ENCODE results near the gene KCTD2. TPM values are rescaled to one million over a fixed set of nuclear protein-coding genes. Genes with fewer than 3 reads are reported as not detected.

KCTD2 gene
- total RNA-seq, 2 donors from 2014 or later = 27.7 to 32.8 TPM

DNA sequence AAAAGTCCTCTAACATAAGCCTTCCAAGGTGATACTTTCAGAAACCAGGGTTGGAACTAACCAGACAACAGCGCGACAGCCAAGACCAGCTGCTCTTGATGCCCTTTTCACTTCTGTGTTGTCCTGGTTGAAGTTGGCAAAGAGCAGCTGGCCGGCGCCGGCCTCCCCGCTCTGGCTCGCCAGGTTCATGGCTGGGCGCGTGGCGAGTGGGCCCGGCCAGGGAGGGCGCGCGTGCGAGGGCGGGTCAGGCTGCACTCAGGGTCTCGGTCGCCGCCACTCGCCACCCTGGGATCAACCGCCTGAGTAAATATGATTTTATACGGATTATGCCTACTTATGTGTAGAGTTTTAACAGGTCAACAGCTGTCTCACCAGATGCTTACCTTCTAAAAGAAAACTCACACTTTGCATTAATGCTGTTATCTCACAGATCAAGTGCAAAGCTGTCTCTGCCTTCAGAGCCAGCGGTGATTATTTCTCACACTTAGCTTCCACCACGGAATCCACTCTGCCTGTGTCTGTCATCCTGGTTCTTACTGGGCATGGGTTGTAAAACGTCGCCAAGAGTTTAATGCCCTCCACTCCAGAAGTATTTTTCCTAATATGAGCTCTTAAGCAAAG, 13.5 kb downstream of the KCTD2 start:
- Mint-ChIP-seq H3K9me3 (no peaks in the 10 kb centered on the region), H3K36me3 (ENCODE audit: low read depth) (peaks cover 70% of the 10 kb centered on the region)

DNA sequence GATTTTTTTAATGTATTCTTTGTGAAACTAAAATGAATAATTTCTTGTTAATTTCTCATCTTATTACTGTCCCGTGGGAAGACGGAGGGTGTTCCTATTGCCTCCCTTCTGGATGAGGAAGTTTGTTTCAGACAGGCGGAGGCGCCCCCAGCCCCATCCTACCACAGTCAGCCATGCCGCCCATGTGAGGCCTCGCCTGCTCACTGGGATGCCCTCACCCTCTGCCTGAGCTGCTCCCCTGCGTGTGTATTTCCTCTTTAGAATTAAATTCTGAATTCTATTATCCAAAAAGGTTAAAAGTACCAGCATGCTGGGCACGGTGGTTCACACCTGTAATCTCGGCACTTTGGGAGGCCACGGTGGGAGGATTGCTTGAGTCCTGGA, 14.0 kb downstream of the KCTD2 start:
- peaks cover 69% of the 10 kb centered on the region for H3K36me3 Mint-ChIP-seq (ENCODE audit: low read depth)
- TF ChIP-seq, protein P1, sequence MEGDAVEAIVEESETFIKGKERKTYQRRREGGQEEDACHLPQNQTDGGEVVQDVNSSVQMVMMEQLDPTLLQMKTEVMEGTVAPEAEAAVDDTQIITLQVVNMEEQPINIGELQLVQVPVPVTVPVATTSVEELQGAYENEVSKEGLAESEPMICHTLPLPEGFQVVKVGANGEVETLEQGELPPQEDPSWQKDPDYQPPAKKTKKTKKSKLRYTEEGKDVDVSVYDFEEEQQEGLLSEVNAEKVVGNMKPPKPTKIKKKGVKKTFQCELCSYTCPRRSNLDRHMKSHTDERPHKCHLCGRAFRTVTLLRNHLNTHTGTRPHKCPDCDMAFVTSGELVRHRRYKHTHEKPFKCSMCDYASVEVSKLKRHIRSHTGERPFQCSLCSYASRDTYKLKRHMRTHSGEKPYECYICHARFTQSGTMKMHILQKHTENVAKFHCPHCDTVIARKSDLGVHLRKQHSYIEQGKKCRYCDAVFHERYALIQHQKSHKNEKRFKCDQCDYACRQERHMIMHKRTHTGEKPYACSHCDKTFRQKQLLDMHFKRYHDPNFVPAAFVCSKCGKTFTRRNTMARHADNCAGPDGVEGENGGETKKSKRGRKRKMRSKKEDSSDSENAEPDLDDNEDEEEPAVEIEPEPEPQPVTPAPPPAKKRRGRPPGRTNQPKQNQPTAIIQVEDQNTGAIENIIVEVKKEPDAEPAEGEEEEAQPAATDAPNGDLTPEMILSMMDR (conservative IDR thresholded peaks at IDR 0.05) = no peak
- no peak overlapping the region for H3K4me3 ChIP-seq (ENCODE audit: low read length)
- peaks cover 8% of the 10 kb centered on the region for H3K4me1 ChIP-seq (ENCODE audit: control insufficient read depth, insufficient read depth, low read length)
- no peak overlapping the region for H3K9ac ChIP-seq (ENCODE audit: extremely low read depth, low read length, poor library complexity, severe bottlenecking)
- no peak for DNase-seq
- H3K4me1 Mint-ChIP-seq = peaks cover 13% of the 10 kb centered on the region
- 90 to 95% methylated on average over 10 of the region's 10 CpGs for WGBS, 2 experiments (ENCODE audit: insufficient coverage in 1 of 2, insufficient read length in 1 of 2)
- no peaks in the 10 kb centered on the region for H3K27me3 Mint-ChIP-seq (ENCODE audit: insufficient read depth)
- H3K27ac Mint-ChIP-seq = no peak overlapping the region
- H3K36me3 ChIP-seq (ENCODE audit: control insufficient read depth, insufficient read depth, low read length) = peaks cover 73% of the 10 kb centered on the region
- no peaks in the 10 kb centered on the region for H3K9me3 Mint-ChIP-seq
- no peaks in the 10 kb centered on the region for H3K27me3 ChIP-seq (ENCODE audit: control insufficient read depth, insufficient read depth, low read length, poor library complexity, severe bottlenecking)
- no peak overlapping the region for H3K27ac ChIP-seq (ENCODE audit: low read depth, low read length)
- no peak overlapping the region for H3K4me3 Mint-ChIP-seq
- H3K9me3 ChIP-seq (ENCODE audit: control insufficient read depth, low read length) = no peaks in the 10 kb centered on the region

More for the DNA sequence above, 13.5 kb downstream of the KCTD2 start:
- Histone ChIP-seq H3K9me3 (ENCODE audit: control insufficient read depth, low read length) (no peaks in the 10 kb centered on the region), H3K36me3 (ENCODE audit: control insufficient read depth, insufficient read depth, low read length) (peaks cover 77% of the 10 kb centered on the region), H3K4me1 (ENCODE audit: control insufficient read depth, insufficient read depth, low read length) (peaks cover 8% of the 10 kb centered on the region), H3K27ac (ENCODE audit: low read depth, low read length) (no peak overlapping the region), H3K4me3 (ENCODE audit: low read length) (no peak overlapping the region), H3K9ac (ENCODE audit: extremely low read depth, low read length, poor library complexity, severe bottlenecking) (no peak overlapping the region), H3K27me3 (ENCODE audit: control insufficient read depth, insufficient read depth, low read length, poor library complexity, severe bottlenecking) (no peaks in the 10 kb centered on the region)
- no peak for DNase-seq
- Mint-ChIP-seq H3K27ac (no peak overlapping the region), H3K27me3 (ENCODE audit: insufficient read depth) (no peaks in the 10 kb centered on the region), H3K4me1 (peaks cover 10% of the 10 kb centered on the region), H3K4me3 (no peak overlapping the region)
- 89 to 92% methylated on average over 7 to 26 of the region's 26 CpGs for WGBS, 2 experiments (ENCODE audit: insufficient coverage in 1 of 2, insufficient read length in 1 of 2)
- TF ChIP-seq, protein P1 (conservative IDR thresholded peaks at IDR 0.05) = no peak

DNA sequence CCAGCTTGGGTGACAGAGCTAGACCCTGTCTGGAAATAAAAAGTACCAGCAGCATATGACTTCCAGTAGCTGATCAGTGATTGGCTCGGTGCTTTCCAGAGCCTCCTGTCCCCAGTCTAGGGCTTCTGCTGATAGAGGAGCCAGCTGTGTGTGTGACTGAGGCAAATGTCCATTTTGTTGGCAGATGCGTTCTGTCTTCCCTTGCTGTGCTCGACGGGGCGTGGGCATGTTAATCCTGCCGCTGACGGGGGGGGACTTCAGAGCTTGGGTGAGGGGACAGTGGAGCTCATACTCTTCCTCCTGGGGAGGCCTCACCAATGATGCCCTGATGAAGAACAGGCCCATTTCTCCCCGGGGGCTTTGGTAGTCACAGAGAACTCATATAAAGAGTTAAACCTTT, 14.6 kb downstream of the KCTD2 start:
- H3K27me3 Mint-ChIP-seq (ENCODE audit: insufficient read depth) = no peaks in the 10 kb centered on the region
- no peak overlapping the region for H3K27ac ChIP-seq (ENCODE audit: low read depth, low read length)
- H3K9me3 ChIP-seq (ENCODE audit: control insufficient read depth, low read length) = no peaks in the 10 kb centered on the region
- no peaks in the 10 kb centered on the region for H3K27me3 ChIP-seq (ENCODE audit: control insufficient read depth, insufficient read depth, low read length, poor library complexity, severe bottlenecking)
- no peak overlapping the region for H3K4me3 Mint-ChIP-seq
- no peak overlapping the region for H3K9ac ChIP-seq (ENCODE audit: extremely low read depth, low read length, poor library complexity, severe bottlenecking)
- no peak for DNase-seq
- H3K9me3 Mint-ChIP-seq = no peaks in the 10 kb centered on the region
- peaks cover 67% of the 10 kb centered on the region for H3K36me3 Mint-ChIP-seq (ENCODE audit: low read depth)
- 93 to 94% methylated on average over 8 of the region's 8 CpGs for WGBS, 2 experiments (ENCODE audit: insufficient coverage in 1 of 2, insufficient read length in 1 of 2)
- peaks cover 13% of the 10 kb centered on the region for H3K4me1 Mint-ChIP-seq
- H3K4me1 ChIP-seq (ENCODE audit: control insufficient read depth, insufficient read depth, low read length) = peaks cover 8% of the 10 kb centered on the region
- TF ChIP-seq, protein P1 (conservative IDR thresholded peaks at IDR 0.05) = no peak
- H3K27ac Mint-ChIP-seq = no peak overlapping the region
- H3K36me3 ChIP-seq (ENCODE audit: control insufficient read depth, insufficient read depth, low read length) = peaks cover 67% of the 10 kb centered on the region
- no peak overlapping the region for H3K4me3 ChIP-seq (ENCODE audit: low read length)
